ENCODE results near the gene SYT3.

Gene SYT3

GRCh38 chr19:50633973-50634372 lies 5.7 kb downstream of the SYT3 start:
- no peak overlapping the region for H3K4me3 ChIP-seq (ENCODE audit: low read length)
- DNase-seq (ENCODE audit: low read depth), result no peak
- TF ChIP-seq, protein P1, sequence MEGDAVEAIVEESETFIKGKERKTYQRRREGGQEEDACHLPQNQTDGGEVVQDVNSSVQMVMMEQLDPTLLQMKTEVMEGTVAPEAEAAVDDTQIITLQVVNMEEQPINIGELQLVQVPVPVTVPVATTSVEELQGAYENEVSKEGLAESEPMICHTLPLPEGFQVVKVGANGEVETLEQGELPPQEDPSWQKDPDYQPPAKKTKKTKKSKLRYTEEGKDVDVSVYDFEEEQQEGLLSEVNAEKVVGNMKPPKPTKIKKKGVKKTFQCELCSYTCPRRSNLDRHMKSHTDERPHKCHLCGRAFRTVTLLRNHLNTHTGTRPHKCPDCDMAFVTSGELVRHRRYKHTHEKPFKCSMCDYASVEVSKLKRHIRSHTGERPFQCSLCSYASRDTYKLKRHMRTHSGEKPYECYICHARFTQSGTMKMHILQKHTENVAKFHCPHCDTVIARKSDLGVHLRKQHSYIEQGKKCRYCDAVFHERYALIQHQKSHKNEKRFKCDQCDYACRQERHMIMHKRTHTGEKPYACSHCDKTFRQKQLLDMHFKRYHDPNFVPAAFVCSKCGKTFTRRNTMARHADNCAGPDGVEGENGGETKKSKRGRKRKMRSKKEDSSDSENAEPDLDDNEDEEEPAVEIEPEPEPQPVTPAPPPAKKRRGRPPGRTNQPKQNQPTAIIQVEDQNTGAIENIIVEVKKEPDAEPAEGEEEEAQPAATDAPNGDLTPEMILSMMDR (conservative IDR thresholded peaks at IDR 0.05; ENCODE audit: low read depth, low read length), result no peak

- H3K4me3 ChIP-seq (ENCODE audit: low read length), result no peak overlapping the region
- no peak for DNase-seq (ENCODE audit: low read depth)
- TF ChIP-seq, protein P1 (conservative IDR thresholded peaks at IDR 0.05; ENCODE audit: low read depth, low read length), result no peak
Measured at GRCh38 chr19:50633359-50633758, 6.3 kb downstream of the SYT3 start.

DNA sequence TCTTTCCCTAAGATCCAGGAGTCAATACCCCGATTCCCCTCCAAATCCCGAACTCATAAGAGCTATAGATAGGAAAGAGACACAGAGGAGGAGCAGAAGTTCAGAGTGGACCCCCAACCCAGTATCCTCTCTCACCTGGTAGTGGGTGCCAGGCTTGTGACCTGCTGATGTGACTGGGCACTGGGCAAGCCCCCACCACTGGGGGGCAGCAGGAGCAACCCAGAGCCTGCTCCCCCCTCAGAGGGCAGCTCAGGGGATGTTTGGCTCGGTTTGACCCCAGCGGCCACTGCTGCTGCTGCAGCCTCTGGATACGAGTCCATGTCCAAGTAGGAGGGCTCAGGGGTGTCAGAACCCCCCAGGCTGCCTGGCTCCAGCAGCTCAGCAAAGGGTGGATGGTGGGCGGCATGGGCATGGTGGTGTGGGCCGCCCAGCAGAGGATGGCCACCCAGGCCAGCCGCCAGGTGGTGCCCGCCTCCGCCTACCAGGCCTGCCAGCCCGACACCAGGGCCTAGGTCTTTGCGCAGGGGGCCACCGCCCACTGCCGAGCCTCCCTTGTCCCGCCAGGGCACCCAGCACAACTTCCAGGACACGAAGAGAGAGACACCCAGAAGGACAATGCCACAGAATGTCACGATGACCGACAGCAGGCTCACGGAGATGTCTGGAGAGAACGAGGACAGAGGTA lies 7.4 kb downstream of the SYT3 start:
- no peak for DNase-seq (ENCODE audit: low read depth)
- no peak overlapping the region for H3K4me3 ChIP-seq (ENCODE audit: low read length)
- TF ChIP-seq, protein P1 (conservative IDR thresholded peaks at IDR 0.05; ENCODE audit: low read depth, low read length), result no peak

- H3K4me3 ChIP-seq (ENCODE audit: low read length), result no peak overlapping the region
- TF ChIP-seq, protein P1 (conservative IDR thresholded peaks at IDR 0.05; ENCODE audit: low read depth, low read length), result no peak
- no peak for DNase-seq (ENCODE audit: low read depth)
Measured at GRCh38 chr19:50629801-50630200, 9.9 kb downstream of the SYT3 start.

- TF ChIP-seq, protein P1 (conservative IDR thresholded peaks at IDR 0.05; ENCODE audit: low read depth, low read length), result no peak
- no peak for DNase-seq (ENCODE audit: low read depth)
- H3K4me3 ChIP-seq (ENCODE audit: low read length), result no peak overlapping the region
Measured at GRCh38 chr19:50629194-50629593, 10.5 kb downstream of the SYT3 start.

- DNase-seq (ENCODE audit: low read depth), result no peak
- TF ChIP-seq, protein P1 (conservative IDR thresholded peaks at IDR 0.05; ENCODE audit: low read depth, low read length), result no peak
- no peak overlapping the region for H3K4me3 ChIP-seq (ENCODE audit: low read length)
Measured at GRCh38 chr19:50628551-50628950, 11.1 kb downstream of the SYT3 start.

- TF ChIP-seq, protein P1 (conservative IDR thresholded peaks at IDR 0.05; ENCODE audit: low read depth, low read length), result no peak
- no peak overlapping the region for H3K4me3 ChIP-seq (ENCODE audit: low read length)
- no peak for DNase-seq (ENCODE audit: low read depth)
Measured at GRCh38 chr19:50628146-50628545, 11.5 kb downstream of the SYT3 start.
